Omental fat pad (tissue), 4 donors: ENCODE measurements around the gene ERAP2. TPM values are rescaled to one million over a fixed set of nuclear protein-coding genes. Genes with fewer than 3 reads are reported as not detected.

ENCODE experiments used
- ATAC-seq: fragments of 150-250 bp; one replicate; pipeline ENCODE4 v1.9.1; 2016; ENCODE audit warnings: mild to moderate bottlenecking, moderate library complexity; ENCODE audit not compliant: low FRiP score
- DNase-seq: peaks from one replicate; pipeline ENCODE4 v3.0.0-alpha.2; 2019; ENCODE audit warnings: low spot score
- CTCF ChIP-seq, 3 donors: fragments of 450-650 bp; IDR thresholded peaks; one replicate each; pipeline ENCODE4 v1.5.1; 2016 to 2017; ENCODE audit warnings: antibody characterized with exemption in 3 of 3, mild to moderate bottlenecking in 3 of 3, moderate library complexity in 2 of 3
- total RNA-seq, 4 donors: library from RNA; depleted of rRNA; stranded (reverse); fragments of >200 nt; gene quantifications; one replicate each; pipeline ENCODE4 v1.1.0, GENCODE V29; 2016

Gene ERAP2
- total RNA-seq, 4 donors from 2014 or later = 15.1 to 57.4 (median 16.9) TPM

DNA sequence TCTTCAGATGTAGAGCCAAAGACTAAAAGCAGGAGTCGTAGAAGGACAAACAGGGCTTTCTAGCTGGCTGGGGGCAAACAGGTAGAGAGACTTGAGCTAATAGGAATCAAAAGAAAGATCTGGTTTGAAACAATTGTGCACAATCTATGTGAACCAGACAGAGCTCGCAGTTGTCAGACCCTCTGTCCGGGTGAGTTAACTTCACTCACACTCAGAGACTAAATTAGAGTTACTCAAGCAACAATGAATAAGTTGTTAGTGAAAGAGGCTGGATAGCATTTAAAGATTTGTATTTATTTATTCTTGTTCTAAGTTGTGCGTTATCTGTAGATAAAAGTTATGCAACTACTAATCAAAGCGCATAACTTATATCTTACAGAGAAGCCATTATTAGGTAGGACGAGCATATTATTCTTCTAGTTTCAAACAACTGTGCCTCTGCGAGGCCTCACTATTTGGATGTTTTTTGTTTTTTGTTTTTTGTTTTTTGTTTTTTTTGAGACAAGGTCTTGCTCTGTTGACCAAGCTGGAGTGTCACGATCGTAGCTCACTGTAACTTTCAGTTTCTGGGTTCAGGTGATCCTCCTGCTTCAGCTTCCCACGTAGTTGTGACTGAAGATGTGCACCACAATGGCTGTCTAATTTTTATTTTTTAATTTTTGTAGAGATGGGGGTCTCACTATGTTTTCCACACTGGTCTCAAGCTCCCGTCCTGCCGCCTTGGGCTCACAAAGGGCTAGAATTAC lies 46.4 kb downstream of the ERAP2 start:
- ATAC-seq (no peak), DNase-seq (no peak)
- TF ChIP-seq CTCF (IDR thresholded peaks at IDR 0.05) = no peak

DNA sequence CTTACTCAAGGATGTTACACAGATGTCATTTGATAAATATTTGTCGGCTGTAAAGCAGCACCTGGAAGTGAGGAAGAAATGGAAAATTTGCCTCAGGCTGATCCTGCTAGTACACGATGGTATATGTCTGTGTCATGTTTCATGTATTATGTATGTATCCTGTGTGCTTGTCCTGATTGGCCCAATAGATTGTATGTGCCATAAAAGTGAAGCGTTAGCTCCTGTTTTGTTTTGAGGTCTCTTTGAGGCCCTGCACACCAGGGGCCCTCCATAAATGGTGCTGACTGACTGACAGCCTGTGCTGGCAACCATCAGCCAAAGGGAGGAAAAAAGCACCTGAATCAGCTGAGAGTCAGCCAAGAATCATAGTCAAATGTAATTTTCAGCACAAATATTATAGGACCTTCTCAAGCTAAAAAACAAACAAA lies 47.7 kb downstream of the ERAP2 start:
- ATAC-seq (no peak), DNase-seq (no peak)
- no peak for TF ChIP-seq CTCF (IDR thresholded peaks at IDR 0.05)

GRCh38 chr5:96926276-96926675 lies 50.0 kb downstream of the ERAP2 start:
- no peak for TF ChIP-seq CTCF (IDR thresholded peaks at IDR 0.05)
- ATAC-seq (no peak), DNase-seq (no peak)

GRCh38 chr5:96927008-96927407 lies 50.7 kb downstream of the ERAP2 start:
- DNase-seq (no peak), ATAC-seq (no peak)
- no peak for TF ChIP-seq CTCF (IDR thresholded peaks at IDR 0.05)

- no peak for ATAC-seq
- TF ChIP-seq CTCF (IDR thresholded peaks at IDR 0.05) = no peak
- no peak for DNase-seq
These were observed 52.8 kb downstream of the ERAP2 start for GRCh38 chr5:96928931-96929708.

DNA sequence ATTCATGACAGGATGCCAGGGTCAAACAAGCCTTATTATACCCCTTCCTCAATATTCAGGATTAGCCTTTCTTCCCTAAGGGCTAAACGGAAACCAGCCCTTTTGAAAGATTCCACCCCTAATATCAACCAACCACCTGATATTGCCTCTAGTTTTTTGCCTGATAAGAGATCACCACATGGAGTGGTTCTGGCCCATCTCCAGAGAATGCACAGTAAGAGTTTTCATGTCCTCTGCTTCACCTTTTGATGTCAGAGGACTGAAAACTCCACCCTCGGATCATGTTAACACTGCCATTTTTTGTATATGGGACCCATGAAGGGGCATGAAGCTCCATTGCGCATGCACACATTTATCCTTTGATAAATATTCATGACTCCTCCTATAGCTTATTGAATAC lies 53.8 kb downstream of the ERAP2 start:
- DNase-seq (no peak), ATAC-seq (no peak)
- no peak for TF ChIP-seq CTCF (IDR thresholded peaks at IDR 0.05)
